ENCODE measurements around the gene ADGRG4. TPM values are rescaled to one million over a fixed set of nuclear protein-coding genes. Genes with fewer than 3 reads are reported as not detected.

ADGRG4 gene
- polyA plus RNA-seq, 3 donors, result under 0.01 to 0.18 (median 0.11) TPM

DNA sequence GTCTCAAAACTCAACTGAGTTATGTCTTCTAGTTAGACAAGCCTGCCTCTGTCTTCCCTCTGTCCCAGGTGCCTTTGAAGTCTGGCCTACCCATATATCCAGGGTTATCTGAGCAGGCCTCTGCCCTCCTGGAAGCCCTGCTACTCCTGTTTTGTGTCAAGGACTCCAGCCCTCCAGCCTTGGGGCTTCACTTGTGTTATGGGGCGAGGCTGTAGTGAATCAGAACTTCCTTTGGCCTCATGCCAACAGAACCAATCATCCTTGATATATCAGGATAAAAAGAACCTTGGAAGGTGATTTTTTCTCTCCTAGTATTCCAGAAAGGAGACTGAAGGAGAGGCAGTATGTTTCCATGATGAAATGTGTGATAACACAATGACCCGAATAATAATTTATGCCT, 8.9 kb upstream of the ADGRG4 start:
- no peak overlapping the region for H3K27ac ChIP-seq (ENCODE audit: low read depth, low read length)
- WGBS, 3 donors, result 72 to 88% (median 87%) methylated on average over 2 of the region's 2 CpGs

DNA sequence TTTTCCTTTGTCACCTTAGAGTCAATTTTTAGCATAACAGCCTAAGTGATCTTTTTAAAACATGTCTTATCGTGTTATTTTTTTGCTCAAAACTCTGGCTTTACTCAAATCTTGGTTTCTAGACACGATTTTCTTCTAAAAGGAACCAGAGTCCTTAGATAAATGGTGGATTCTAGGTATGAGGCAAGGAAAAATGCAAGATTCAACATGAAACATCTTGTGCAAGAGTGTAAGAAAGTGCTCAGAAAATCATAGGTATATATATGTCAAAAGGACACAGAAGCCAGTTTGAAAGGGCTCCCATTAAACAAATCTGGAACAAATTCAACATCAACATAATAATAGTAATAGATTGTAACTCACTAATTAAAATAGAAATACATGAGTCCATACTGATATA, 8.1 kb upstream of the ADGRG4 start:
- 52 to 81% (median 59%) methylated on average over 2 of the region's 2 CpGs for WGBS, 3 donors
- no peak overlapping the region for H3K27ac ChIP-seq (ENCODE audit: low read depth, low read length)

DNA sequence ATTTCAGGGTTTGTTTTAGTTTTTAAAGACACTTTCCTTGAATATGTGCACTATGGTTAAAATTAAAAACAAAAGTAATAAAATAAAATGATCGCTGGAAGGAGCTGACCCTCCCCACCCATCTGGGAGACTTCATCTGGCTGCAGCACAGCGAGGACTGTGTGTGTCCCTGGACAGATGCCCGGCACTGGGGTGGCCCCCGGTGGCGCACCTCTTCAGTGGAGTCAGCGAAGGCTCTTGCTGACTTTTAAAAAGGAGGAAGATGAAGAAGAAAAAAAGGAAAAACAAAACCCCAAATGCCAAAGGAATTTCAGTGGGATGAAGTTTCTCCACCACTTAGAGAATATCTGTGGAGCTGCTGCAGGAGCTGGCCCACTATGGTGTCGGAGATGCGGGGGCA, 5.4 kb upstream of the ADGRG4 start:
- no peak overlapping the region for H3K27ac ChIP-seq (ENCODE audit: low read depth, low read length)
- WGBS, 3 donors, result 79 to 80% (median 79%) methylated on average over 6 to 8 of the region's 8 CpGs

DNA sequence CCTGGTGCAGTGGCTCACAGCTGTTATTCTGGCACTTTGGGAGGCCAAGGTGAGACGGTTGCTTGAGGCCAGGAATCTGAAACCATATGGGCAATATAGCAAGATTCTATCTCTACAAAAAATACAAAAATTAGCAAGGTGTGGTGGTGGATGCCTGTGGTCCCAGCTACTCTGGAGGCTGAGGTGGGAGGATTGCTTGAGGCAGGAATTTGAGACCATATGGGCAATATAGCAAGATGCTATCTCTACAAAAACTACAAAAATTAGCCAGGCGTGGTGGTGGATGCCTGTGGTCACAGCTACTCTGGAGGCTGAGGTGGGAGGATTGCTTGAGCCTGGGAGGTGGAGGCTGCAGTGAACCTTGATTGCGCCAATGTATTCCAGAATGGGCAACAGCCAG, 2.3 kb downstream of the ADGRG4 start:
- H3K27ac ChIP-seq (ENCODE audit: low read depth, low read length), result no peak overlapping the region
- WGBS, 3 donors, result 71 to 93% (median 78%) methylated on average over 3 of the region's 3 CpGs

DNA sequence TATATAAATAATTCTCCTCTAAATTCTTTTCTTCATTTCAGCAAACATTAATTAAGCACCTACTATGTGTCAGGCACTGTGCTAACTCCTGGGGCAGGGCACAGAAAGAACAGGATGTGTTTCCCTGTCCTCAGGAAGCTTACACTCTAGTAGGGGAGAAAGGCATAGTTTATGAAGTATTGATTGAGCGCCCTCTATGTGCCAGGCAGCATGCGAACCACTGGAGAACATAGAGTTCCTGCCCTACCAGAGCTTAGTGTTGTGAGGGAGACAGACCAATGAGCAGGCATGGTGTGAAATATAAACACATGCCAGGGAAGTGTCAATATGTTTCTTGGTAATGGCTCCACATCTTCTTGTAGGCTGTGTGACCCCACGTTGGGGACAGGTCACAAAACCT, 3.7 kb downstream of the ADGRG4 start:
- no peak overlapping the region for H3K27ac ChIP-seq (ENCODE audit: low read depth, low read length)
- 48 to 80% (median 66%) methylated on average over 3 of the region's 3 CpGs for WGBS, 3 donors

DNA sequence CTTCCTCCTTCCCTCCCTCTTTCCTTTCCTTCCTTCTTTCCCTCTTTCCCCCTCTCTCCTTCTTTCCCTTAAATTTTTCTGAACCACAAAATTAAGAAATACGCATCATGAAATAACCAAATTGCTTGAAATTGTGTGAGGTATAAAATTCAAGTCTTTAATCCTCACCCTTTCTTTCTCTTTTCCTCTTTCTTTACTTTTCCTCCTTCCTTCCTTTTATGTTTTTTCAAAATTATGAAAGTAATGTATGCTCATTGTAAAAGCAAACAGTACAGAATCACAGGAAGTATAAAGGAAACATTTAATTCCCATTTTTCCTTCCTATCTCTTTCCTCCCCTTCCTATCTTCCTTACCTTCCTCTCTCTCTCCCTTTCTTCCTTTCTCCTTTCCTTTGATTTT, 5.4 kb downstream of the ADGRG4 start:
- H3K27ac ChIP-seq (ENCODE audit: low read depth, low read length), result no peak overlapping the region
- WGBS, 3 donors, result 83 to 93% (median 83%) methylated on average over 1 of the region's 1 CpG

DNA sequence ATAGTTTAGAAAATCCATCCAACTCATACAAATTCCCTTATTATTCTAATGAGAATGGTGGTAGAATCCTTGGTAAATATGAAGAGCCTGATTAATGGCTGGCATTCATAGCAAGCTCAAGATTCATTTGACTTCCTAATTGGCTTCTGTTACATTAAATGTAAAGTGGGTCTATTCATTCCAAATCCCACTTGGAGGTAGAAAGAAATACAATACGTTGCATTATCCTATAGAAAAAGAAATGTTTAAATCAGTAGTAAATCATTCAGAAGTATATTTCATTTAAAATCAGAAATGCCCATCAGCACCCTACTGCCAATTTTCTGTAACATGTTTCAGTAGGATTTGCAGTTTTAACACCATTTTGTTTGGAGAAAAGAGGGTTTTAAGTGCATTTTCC, 6.7 kb downstream of the ADGRG4 start:
- 28 to 67% (median 35%) methylated on average over 1 of the region's 1 CpG for WGBS, 3 donors
- no peak overlapping the region for H3K27ac ChIP-seq (ENCODE audit: low read depth, low read length)

DNA sequence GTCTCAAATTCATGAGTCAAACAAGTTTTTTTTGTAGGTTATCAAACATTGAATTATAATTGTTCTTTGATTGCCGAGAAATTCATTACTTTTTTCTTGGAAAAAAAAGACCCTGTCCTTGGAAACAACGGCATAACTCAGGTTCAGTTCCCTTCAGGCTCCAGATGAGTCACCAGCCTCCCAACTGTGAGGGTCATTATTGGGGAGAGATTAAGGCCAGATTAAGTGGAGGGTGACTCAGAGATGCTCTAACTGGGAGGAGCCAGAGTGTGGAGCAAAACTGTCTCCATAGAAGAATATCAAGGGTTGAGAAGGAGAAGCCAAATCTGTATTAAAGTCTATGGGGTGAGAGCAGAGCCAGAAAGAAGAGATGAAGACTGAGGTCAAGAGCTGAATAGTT, 9.6 kb downstream of the ADGRG4 start:
- WGBS, 3 donors, result 69 to 78% (median 72%) methylated on average over 2 of the region's 2 CpGs
- no peak overlapping the region for H3K27ac ChIP-seq (ENCODE audit: low read depth, low read length)

DNA sequence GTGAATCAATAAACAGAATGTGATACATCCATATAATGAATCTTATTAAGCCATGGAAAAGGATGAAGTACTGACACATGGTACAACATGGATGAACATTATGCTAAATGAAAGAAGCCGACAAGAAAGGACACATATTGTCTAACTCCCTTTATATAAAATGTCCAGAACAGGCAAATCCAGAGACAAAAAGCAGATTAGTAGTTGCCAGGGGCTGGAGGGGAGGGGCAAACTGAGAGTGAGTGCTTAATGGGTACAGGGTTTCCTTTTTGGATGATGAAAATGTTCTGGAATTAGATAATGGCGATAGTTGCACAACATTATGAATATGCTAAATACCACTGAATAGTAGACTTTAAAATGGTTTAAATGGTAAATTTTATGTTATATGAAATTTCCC, 17.4 kb downstream of the ADGRG4 start:
- 78 to 84% (median 81%) methylated on average over 2 of the region's 2 CpGs for WGBS, 3 donors
- H3K27ac ChIP-seq (ENCODE audit: low read depth, low read length), result no peak overlapping the region

DNA sequence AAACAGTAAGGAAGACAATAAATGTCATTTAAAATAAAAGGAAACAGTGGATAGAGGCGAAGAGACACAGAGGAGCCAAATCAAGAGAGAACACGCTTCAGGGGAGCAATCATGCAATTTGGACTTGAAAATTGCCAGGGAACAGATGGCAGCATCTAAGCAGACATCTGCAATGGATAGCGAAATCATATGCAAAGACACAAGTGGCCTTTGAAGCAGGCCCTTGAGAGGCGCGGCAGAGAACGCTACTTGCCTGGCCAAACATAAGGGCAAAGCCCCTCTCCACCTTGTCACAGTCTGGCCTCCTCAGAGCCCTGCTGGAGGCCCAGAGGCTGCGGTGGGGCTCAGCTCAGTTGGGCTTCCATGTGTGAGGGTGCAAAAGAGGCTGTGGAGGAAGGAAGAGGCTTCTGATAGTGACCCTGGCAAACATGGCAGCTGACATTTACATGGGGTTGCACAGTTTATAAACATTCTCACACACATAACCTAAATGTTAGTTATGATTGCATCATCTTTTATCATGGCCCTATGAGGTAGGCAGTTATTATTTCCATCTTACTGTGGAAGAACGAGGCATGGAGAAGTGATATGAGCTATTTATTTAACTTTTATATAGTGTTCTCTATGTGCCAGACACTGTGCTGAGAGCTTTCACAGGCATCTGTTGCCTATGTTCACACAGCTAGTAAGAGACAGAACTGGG, 18.3 kb downstream of the ADGRG4 start:
- WGBS, 3 donors, result 75 to 95% (median 81%) methylated on average over 8 of the region's 8 CpGs
- H3K27ac ChIP-seq (ENCODE audit: low read depth, low read length), result no peak overlapping the region

DNA sequence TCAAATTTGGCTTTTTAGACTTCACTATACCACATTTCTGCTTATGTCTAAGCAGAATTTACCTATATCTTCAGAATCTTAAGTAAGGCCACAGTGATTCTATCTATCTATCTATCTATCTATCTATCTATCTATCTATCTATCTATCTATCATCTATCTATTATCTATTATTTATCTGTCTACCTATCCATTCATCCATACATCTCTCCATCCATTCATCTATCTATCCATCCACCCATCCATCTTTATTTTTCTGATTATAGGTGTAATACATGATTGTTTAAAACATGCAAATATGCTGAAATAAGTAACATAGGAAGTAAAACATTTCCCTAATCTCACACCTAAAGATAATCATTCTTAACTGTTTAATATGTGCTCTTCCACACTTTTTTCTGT, 18.8 kb downstream of the ADGRG4 start:
- H3K27ac ChIP-seq (ENCODE audit: low read depth, low read length), result no peak overlapping the region

DNA sequence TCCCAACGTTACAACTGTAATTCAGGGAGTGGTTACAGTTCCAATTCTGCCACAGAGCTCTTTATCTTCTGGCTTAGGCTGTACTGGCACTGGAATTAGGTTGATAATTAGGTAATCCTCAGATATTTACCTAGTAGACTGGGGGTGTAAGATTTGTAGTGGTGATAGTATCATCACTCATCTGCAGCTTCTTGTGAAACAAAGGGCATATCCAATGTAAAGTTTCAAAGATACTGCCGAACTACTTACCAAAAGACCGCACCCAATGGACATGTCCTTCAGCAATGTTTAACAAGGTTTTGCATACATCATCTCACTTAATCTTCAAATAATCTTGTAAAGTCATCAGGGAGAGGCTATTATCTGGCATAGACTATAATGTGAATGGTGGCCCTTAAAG, 20.8 kb downstream of the ADGRG4 start:
- 66 to 77% (median 73%) methylated on average over 3 of the region's 3 CpGs for WGBS, 3 donors
- no peak overlapping the region for H3K27ac ChIP-seq (ENCODE audit: low read depth, low read length)

DNA sequence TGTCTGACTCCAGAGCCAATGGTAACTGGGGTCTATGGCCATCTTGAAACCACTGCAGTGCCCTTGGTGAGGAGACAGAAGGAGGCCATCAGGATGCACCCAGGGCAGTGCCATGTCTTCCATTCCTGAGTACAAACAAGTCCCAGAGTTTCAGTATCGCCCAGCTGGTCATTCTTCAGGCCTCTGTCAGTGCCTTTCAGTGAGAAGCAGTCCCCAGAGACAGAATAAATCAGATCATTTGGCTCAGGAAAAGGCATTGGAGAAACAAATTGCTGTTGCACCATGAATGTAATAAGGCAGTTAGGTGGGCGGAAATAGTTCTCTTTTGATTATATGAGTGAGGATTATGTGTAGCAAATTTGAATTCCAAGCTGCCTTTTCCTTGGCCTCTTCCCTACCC, 21.3 kb downstream of the ADGRG4 start:
- 50 to 65% (median 56%) methylated on average over 2 of the region's 2 CpGs for WGBS, 3 donors

DNA sequence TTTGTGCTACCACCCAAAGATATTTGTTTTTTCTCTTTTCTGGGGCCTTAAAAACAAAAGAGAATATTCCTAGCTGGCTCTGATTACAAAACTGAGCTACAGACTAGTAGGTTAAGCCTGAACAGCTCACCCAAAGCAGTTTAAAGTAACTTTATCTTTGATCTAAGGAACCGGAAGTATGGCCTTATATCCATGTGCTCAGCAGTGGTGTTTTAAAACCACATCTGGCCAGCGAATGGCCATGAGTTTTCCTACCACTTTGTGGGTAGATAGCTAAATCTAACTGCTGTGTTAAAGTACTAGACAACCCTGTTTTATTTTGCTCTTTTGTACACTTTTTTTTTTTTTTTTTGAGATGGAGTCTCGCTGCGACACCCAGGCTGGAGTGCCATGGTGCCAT, 24.6 kb downstream of the ADGRG4 start:
- no peak overlapping the region for H3K27ac ChIP-seq (ENCODE audit: low read depth, low read length)
- 74 to 77% (median 77%) methylated on average over 2 to 4 of the region's 4 CpGs for WGBS, 3 donors

More for the DNA sequence above, 21.3 kb downstream of the ADGRG4 start:
- no peak overlapping the region for H3K27ac ChIP-seq (ENCODE audit: low read depth, low read length)

DNA sequence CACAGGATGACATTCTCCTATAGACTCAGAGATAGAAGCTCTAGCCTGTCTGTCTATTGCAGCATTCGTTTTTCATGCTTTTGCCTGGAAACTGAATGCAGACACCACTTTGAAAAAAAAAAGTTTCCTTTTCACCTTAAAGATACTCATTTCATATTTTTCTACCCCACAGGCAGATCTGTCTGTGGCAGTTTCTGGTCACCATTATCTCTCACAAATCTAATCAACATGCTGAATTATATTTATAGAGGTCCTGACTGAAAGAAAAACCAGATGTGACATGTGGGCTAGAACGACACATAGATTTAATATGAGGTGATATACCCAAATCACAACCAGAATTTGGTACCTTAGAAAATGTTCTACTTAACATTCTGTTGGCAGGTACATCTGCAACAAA, 28.2 kb downstream of the ADGRG4 start:
- no peak overlapping the region for H3K27ac ChIP-seq (ENCODE audit: low read depth, low read length)
- 55 to 78% (median 56%) methylated on average over 2 of the region's 2 CpGs for WGBS, 3 donors

DNA sequence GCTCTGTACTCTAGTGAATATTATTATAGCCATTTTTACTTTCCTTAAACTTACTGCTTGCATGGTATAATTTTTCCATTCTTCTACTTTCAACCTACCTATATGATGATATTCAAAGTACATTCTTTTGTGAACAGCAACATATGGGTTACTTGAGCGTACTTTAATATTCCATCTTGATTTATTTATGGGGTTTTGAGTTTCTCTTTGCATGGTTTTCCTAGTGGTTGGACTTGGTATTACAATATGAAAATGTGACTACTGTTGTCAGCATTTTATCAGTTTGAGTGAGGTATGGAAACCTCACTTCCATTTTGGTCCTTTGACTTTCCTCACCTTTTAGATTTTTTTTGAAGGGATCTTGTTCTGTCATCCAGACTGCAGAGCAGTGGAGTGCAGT, 35.9 kb downstream of the ADGRG4 start:
- WGBS, 3 donors, result 76 to 93% (median 83%) methylated on average over 1 of the region's 1 CpG
- no peak overlapping the region for H3K27ac ChIP-seq (ENCODE audit: low read depth, low read length)

DNA sequence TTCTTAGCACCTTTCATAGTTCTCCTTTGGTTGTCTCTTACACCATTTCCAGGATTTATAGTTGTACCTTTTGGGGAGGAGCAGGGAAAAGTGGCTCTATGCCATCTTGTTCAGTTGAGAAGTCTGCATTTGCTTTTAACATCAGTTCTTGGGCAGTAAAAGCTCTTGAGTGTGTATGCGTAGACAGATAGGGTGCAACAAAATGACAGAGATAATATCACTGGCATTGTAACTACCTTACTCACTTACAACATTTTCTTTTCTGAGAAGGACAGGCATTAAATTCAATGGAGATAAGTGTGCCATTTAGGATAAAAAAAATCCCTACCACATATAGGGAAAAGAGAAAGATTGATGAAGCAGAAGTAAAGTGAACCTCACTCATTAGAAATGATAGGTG, 38.9 kb downstream of the ADGRG4 start:
- no peak overlapping the region for H3K27ac ChIP-seq (ENCODE audit: low read depth, low read length)
- 88 to 93% (median 93%) methylated on average over 1 of the region's 1 CpG for WGBS, 3 donors

DNA sequence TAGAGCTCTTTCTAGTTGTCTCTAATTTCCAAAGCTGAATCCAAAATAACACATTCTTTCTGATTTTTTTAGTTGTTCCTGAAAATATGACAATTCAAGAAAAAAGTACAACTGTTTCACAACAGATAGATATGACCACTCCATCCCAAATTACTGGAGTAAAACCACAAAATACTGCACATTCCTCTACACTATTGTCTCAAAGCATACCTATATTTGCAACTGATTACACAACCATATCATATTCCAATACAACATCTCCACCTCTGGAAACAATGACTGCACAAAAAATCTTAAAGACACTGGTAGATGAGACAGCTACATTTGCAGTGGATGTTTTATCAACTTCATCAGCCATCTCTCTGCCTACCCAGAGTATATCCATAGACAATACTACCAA, 43.6 kb downstream of the ADGRG4 start:
- no peak overlapping the region for H3K27ac ChIP-seq (ENCODE audit: low read depth, low read length)

DNA sequence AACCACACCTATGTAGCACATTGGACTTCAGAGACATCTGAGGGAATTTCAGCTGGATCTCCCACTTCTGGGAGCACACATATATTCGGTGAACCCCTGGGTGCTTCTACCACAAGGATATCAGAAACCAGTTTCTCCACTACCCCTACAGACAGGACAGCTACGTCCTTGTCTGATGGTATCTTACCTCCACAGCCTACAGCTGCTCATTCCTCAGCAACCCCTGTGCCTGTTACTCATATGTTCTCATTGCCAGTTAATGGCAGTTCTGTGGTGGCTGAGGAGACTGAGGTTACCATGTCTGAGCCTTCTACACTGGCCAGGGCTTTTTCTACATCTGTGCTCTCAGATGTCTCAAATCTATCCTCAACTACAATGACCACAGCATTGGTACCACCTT, 45.7 kb downstream of the ADGRG4 start:
- WGBS, 3 donors, result 42 to 83% (median 52%) methylated on average over 2 of the region's 2 CpGs

DNA sequence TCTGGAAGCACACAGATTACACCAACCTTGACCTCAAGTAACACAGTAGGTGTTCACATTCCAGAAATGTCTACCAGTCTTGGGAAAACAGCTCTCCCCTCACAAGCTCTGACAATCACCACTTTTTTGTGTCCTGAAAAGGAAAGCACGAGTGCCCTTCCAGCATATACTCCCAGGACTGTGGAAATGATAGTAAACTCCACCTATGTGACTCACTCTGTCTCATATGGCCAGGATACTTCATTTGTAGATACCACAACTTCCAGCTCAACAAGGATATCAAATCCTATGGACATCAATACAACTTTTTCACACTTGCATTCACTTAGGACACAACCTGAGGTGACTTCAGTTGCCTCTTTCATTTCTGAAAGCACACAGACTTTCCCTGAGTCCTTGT, 46.9 kb downstream of the ADGRG4 start:
- 46 to 84% (median 50%) methylated on average over 1 of the region's 1 CpG for WGBS, 3 donors
- H3K27ac ChIP-seq (ENCODE audit: low read depth, low read length), result no peak overlapping the region

More for the DNA sequence above, 45.7 kb downstream of the ADGRG4 start:
- no peak overlapping the region for H3K27ac ChIP-seq (ENCODE audit: low read depth, low read length)

All from adipose tissue (tissue), 3 donors.